ENCODE data around the gene CYP4B1. TPM values are rescaled to one million over a fixed set of nuclear protein-coding genes. Genes with fewer than 3 reads are reported as not detected.

CYP4B1 gene
- total RNA-seq, 1 donor from 2014 or later: not detected

- H3K36me3 ChIP-seq: no peaks in the 10 kb centered on the region
- H4K20me1 ChIP-seq (ENCODE audit: low read depth): no peaks in the 10 kb centered on the region
- no peaks in the 10 kb centered on the region for H3K27me3 ChIP-seq
- Mint-ChIP-seq H3K4me3 (no peak overlapping the region), H3K9me3 (no peaks in the 10 kb centered on the region), H3K27ac (no peak overlapping the region), H3K4me1 (no peaks in the 10 kb centered on the region), H3K27me3 (ENCODE audit: insufficient read depth, low read depth) (peaks cover 9% of the 10 kb centered on the region), H3K36me3 (no peaks in the 10 kb centered on the region)
- no peak overlapping the region for H3K9ac ChIP-seq
- H3K4me2 ChIP-seq: no peak overlapping the region
- no peak overlapping the region for H3K27ac ChIP-seq
- H2AFZ ChIP-seq (replicated peaks): no peak overlapping the region
- DNase-seq (ENCODE audit: low spot score): no peak
- H3F3A ChIP-seq (ENCODE audit: low read depth): no peaks in the 10 kb centered on the region
- H3K9me3 ChIP-seq (ENCODE audit: low read depth): no peaks in the 10 kb centered on the region
- no peaks in the 10 kb centered on the region for H3K79me2 ChIP-seq (ENCODE audit: low read depth)
- H3K4me1 ChIP-seq: no peaks in the 10 kb centered on the region
- no peak overlapping the region for H3K4me3 ChIP-seq
- TF ChIP-seq EZH2 (IDR thresholded peaks at IDR 0.05) (no peak), EZH2phosphoT487 (IDR thresholded peaks at IDR 0.05) (no peak), CTCF (IDR thresholded peaks at IDR 0.05) (no peak)
Observed at GRCh38 chr1:46811053-46811452, 12.2 kb downstream of the CYP4B1 start.

- H3K9me3 ChIP-seq (ENCODE audit: low read depth): no peaks in the 10 kb centered on the region
- H3K36me3 ChIP-seq: no peaks in the 10 kb centered on the region
- no peaks in the 10 kb centered on the region for H4K20me1 ChIP-seq (ENCODE audit: low read depth)
- Mint-ChIP-seq H3K36me3 (no peaks in the 10 kb centered on the region), H3K4me1 (no peaks in the 10 kb centered on the region), H3K9me3 (no peaks in the 10 kb centered on the region), H3K4me3 (no peak overlapping the region), H3K27me3 (ENCODE audit: insufficient read depth, low read depth) (peaks cover 11% of the 10 kb centered on the region), H3K27ac (no peak overlapping the region)
- no peaks in the 10 kb centered on the region for H3K4me1 ChIP-seq
- TF ChIP-seq CTCF (IDR thresholded peaks at IDR 0.05): no peak
- no peak for TF ChIP-seq EZH2phosphoT487 (IDR thresholded peaks at IDR 0.05)
- no peak for TF ChIP-seq EZH2 (IDR thresholded peaks at IDR 0.05)
- no peak for DNase-seq (ENCODE audit: low spot score)
- H3K4me3 ChIP-seq: no peak overlapping the region
- no peaks in the 10 kb centered on the region for H3K79me2 ChIP-seq (ENCODE audit: low read depth)
- H3K9ac ChIP-seq: no peak overlapping the region
- no peaks in the 10 kb centered on the region for H3F3A ChIP-seq (ENCODE audit: low read depth)
- H2AFZ ChIP-seq (replicated peaks): no peak overlapping the region
- H3K27ac ChIP-seq: no peak overlapping the region
- no peaks in the 10 kb centered on the region for H3K27me3 ChIP-seq
- no peak overlapping the region for H3K4me2 ChIP-seq
Observed at GRCh38 chr1:46812065-46812963, 13.5 kb downstream of the CYP4B1 start.

GRCh38 chr1:46812996-46813857 is 14.4 kb downstream of the CYP4B1 start:
- Mint-ChIP-seq H3K36me3 (no peaks in the 10 kb centered on the region), H3K27me3 (ENCODE audit: insufficient read depth, low read depth) (peaks cover 11% of the 10 kb centered on the region), H3K9me3 (no peaks in the 10 kb centered on the region), H3K4me3 (no peak overlapping the region), H3K27ac (no peak overlapping the region), H3K4me1 (no peaks in the 10 kb centered on the region)
- no peaks in the 10 kb centered on the region for H3K36me3 ChIP-seq
- no peak overlapping the region for H3K4me2 ChIP-seq
- no peaks in the 10 kb centered on the region for H3K27me3 ChIP-seq
- TF ChIP-seq EZH2phosphoT487 (IDR thresholded peaks at IDR 0.05): no peak
- no peak for TF ChIP-seq EZH2 (IDR thresholded peaks at IDR 0.05)
- no peak for TF ChIP-seq CTCF (IDR thresholded peaks at IDR 0.05)
- no peak overlapping the region for H3K4me3 ChIP-seq
- no peaks in the 10 kb centered on the region for H3F3A ChIP-seq (ENCODE audit: low read depth)
- H3K27ac ChIP-seq: no peak overlapping the region
- H4K20me1 ChIP-seq (ENCODE audit: low read depth): no peaks in the 10 kb centered on the region
- H3K79me2 ChIP-seq (ENCODE audit: low read depth): no peaks in the 10 kb centered on the region
- H3K4me1 ChIP-seq: no peaks in the 10 kb centered on the region
- DNase-seq (ENCODE audit: low spot score): no peak
- H2AFZ ChIP-seq (replicated peaks): no peak overlapping the region
- H3K9ac ChIP-seq: no peak overlapping the region
- H3K9me3 ChIP-seq (ENCODE audit: low read depth): no peaks in the 10 kb centered on the region

Measured in neural progenitor cell (in vitro differentiated cells).